HG03460 (cell line): ENCODE measurements around the gene ABCA4.

Source experiments
- ATAC-seq: cut with Tn5 transposase; IDR thresholded peaks from one replicate; pipeline ENCODE4 v1.9.1; 2021; ENCODE audit not compliant: unreplicated experiment

ABCA4 gene

DNA sequence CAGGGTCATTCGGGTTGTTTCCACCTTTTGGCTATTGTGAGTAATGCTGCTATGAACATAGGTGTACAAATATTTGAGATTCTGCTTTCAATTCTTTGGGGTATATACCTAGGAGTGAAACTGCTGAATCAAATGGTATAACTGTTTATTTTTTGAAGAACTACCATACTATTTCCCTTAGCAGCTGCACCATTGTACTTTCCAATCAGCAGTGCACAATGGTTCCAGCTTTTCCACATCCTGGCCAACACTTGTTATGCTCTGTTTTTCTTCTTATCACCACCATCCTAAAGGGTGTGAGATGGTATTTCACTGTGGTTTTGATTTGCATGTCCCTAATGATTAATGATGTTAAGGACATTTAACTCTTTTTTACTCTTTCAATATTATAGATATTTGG lies 3.6 kb upstream of the ABCA4 start:
- ATAC-seq = no peak

DNA sequence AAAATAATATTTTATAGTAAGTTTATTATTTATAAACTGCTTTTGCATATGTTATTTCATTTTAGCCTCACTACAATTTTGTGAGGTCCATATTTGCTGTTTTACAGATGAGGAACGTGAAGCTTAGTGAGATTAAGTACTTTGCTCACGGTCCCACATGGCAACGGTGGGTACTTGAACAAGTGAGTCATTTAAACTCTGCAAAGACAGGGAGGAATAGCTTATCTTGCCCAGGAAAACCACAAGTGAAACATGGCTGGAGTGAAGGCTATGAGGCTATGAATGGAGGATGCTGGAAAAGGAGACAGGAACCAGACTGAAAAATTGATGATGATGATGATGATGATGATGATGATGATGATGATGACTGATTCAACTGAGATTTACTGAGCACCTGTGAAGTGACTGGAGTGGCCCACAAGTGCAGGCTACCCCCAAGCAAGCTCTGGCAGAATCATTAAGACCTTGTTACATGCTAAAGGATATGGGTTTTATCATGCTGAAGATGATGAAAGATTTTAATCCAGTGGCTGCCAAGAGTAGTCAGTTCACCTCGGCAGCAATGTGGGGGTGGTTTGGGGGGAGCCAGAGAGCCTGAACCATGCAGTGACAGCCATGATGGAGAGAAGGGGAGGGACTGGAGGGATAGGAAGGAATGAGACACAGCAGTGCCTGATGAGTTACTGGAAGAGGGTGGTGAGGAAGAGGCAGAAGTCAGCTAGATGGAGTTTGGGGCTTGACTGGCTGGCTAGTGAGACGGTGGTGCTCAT lies 1.4 kb upstream of the ABCA4 start:
- ATAC-seq = no peak

DNA sequence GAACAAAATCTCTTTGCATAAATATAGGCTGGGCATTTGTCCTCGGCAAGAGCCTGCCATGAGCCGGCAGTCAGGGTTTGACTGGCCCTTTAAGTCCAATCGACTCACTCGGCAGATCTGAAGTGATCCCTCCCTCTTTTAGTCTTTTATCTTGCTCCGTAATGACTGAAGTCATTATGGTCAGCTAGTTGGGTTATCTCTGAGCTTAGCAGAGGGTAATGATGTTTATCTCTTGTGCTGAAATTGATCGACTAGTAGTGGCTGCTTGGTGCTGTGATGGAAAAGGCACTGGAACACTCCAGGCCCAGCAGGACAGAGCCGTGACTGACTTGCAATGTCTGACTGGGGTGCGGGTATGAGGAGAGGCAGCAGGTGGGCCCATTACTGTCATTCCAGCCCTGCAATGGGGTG lies 468 bp upstream of the ABCA4 start:
- no peak for ATAC-seq

DNA sequence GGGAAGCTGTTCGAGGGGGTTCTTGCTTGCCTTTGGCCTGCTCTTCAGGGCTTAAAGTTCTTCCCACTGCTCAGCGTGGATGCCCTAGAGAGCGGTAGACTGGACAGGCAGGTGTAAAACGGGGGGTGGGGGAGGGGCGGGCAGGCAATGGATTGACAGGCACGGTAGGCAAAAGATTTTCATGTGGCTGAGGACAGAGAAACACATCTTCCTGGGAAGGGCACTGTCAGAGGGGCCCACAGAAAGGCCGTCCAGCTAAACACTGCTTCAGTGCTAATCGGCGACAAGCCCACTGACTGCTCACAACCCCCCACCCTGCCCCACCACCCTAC lies 412 bp downstream of the ABCA4 start:
- ATAC-seq = no peak

DNA sequence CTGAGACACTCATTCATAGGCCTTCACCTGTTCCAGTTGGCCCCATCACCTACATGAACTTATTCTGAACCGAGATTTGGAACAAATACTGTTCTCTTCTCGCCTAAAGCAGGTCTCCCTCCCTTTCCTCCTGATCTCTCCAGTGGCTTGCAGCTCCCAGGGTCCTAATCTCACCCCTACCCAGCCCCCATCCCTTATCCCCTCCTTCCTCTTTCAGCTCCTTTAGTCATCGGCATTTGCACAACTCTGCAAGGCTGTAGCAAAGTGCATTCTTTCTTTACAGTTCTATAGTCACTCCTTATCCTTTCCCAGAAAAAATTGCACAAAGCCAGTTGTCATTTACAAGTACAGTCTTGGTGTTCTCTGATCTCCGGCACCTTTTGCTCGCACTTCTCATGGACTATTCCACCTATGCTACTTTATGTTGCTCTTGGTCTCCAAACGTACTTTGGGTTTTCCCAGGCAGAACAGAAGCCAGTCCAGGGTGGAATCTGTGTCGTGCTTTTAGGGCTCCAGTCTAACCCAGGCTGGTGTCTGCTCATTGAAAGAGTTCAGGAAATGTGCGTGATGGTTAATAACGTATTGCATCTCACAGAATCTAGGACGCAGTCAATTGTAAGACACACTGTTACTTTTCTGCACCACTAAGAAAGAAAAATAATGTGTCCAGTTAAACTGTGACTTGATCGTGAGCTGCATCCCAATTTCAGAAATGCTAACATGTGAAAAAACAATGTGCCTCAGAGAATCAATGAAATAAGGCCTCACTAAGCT lies 965 bp downstream of the ABCA4 start:
- ATAC-seq = no peak

DNA sequence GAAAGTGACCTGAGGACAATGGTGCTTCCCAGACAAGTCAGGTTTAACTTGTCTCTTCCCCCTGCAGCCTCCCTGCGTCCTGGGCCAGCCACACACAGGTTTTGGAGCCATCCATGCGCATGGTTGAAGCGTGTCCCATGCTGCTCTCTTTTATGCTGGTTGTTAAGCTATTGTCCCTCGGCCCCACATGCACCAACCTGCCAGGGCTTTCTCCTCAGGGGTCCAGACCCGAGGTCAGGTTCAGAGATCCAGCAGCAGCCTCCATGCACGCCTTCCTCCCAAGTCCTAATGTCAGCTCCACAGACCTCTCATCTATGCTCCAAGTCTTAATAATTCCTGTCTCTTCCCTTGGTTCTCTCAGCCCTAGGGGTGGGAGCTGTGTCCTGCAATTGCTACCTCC lies 1.6 kb downstream of the ABCA4 start:
- ATAC-seq = no peak

DNA sequence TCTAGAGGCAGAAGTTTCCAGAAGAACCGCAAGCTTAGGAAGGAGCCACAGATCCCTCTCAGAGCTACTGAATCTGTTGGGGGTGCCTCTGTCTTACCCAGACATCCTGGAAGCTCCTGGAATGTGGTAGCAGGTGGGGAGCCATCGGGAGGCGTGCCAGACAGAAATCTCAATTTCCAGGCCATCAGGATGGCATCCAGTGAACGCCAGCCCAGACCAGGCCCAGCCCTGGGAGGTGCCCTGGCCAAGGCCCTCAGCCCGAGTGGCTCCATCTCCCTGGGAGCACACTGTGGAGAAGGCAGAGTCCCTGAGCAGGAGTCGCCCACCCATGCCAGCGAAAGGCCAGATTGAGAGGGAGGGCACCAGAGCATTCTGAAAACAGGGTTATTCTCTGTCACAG lies 2.5 kb downstream of the ABCA4 start:
- no peak for ATAC-seq

DNA sequence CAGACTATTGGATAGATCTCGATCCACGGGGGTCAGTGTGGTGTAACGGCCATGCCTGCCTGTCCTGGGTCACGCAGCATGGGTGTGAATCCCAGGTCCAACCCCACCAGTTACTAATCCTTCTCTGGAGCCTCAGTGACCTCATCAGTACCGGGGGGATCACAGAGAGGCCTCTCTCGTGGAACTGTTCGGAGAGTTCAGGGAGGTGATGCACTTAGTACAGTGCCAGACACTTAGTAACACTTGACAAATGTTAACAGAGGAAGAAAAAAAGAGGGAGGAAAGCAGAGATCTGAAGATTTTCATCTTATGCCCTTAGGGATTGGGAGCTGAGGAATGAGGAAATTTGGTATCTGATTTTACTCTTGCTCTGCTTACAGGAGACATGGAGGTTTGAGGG lies 2.9 kb downstream of the ABCA4 start:
- no peak for ATAC-seq

DNA sequence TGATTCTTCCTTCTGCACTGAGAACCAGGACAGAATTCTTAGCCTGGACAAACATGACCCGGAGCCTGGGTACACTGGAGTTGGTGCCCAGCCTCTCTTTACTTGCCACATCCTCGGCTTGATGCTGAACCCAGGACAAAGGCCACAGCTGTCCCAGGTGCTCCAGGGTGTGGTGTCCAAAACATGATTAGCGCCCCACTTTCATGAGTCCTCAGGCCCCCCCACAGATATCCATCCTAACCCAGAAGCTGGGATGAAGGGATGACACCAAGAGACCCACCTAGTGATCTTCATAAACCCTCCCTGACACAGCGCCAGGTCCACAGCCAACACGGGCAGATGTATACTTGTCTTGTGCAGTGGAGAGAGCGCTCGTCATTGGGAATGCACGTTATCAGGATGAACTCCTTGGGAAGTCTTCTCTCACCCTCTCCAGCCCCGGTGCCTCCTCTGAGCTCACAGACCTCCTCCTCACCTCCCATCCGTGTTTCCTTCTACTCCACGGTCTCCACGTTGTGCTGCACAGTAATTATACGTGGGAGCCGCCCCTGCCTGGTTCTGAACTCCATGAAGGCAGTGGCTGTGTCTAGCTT lies 3.6 kb downstream of the ABCA4 start:
- ATAC-seq = no peak

DNA sequence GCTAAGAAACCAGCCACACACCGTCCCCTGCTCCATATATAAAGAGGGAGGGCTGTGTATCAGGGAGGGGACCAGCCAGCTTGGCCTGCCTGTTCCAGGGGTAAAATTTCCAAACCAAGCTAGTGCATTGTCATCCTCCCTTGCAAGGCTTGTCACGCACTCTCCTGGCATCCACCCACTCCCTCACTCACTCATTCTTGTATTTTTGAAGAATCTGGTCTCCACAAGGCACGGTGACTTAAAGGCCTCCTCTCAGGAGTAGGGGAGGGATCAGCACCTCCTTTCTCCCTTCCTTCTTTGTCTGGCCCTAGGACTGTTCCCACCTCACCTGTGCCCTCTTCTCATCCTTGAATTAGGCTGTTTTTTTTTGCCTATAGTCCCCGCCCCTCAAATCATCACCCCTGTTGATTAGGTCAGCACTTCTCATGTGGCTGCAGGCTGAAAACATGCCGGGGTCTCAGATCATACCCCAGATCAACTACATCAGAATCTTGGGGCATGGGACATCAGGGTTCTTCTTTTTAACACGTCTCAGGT lies 5.0 kb downstream of the ABCA4 start:
- no peak for ATAC-seq

DNA sequence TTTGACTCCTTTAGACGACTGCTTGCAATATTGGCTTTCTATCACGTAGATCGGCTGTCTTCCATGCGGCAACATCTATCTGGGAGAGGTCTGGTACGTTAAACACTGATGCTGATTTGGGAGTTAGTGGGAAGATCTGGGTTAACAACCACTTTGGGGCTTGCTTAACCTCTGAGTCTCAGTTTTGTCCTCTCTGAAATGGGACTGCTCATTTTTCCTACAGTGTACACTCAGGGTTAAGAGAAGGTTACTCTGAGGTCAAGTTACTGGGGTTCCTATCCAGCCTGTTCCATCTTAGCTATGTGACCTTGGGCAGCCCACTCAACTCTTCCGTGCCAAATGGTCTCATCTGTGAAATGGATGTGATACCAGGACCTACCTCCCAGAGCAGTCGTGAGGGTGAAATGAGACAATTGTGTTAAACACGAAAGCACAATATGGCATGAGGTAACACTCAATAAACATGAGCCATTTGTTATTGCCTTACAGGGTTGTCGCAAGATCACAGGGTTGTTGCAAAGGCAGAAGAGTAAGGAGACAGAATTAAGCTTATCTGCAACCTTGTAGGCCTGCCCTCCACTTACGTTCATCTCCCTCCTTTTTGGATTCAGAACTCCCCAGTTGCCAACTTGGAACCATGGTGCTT lies 5.6 kb downstream of the ABCA4 start:
- no peak for ATAC-seq

DNA sequence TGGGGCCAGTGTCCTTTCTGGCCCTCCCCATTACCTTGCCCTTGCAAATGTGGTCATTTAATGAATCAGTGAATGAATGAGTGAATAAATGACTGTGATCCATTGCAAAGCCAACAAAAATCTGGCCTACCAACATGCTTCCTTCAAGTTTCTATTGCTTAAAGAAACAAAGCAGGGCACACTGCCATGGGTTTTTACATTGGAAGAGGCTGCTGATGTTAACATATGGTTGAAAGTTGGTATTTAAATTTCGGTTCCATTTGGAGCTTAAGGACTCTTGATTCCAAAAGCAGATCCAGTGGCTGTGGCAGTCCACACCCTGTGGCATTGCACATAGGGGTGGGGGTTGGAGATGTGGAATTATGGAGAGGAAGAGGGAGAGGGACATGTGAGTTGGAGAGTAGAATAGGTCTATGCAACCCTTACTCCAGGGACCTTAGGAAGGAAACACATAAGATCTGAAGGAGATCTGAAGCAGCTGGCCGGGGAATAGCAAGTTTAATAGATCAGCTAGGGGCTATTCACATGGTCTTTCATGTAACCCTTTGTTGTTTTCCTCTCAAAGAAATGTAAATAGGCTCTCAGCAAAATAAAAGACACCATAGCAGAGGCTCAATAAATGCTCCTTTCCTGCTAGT lies 7.2 kb downstream of the ABCA4 start:
- no peak for ATAC-seq

DNA sequence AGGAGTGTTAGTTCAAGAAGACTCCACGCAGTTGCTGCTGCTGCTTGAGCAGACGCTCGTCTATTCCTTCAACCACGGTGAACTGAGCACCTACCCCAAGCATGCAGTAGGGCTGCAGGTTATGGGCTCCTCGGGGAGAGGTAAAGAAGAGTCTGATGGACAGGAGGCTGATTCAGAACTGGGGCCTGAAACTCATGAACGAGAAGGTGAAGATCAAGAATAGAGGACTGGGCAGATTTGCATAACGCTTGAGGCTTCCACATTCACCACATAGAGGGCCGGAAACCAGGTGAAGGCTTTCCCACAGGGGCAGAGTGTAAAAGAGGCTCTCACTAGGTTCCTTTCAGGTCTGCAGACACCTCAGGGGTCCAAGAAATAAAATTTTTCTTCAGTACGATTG lies 9.1 kb downstream of the ABCA4 start:
- ATAC-seq = no peak

DNA sequence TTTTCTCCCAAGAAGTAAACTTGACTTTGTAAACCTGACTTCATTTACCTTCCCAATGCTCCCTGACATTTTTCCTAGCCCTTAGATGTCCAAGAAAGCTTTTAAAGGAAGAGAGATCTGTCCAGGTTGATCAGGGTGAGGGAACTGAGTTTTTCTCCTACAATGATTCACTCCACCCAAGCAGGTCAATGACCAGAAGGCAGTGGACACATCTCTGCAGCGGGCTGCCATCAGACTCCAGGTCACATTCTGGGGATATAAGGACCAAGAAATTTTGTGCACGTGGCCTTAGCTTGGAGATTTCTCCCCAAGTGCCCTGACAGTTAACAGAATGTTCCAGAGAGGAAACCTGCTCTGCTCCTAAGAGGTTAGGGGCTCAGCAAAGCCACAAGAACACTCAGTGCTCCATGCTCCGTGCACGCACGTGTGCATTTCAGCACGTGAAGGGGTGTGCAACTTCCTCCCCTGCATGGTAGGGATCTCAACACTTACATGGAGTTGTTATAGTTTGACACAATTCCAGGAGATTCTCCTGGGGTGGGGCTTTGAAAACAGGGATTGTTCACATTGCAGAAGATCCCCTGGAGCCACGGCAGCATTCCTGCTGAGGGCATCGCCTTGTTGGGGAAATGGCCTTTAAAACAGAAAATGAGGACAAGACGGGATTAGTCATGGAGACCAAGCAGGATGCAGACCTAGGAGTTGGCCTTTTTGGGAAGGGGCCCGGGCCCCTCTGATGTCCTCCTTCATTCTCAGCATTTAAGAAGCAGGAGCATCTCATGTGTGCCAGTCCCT lies 9.8 kb downstream of the ABCA4 start:
- no peak for ATAC-seq

DNA sequence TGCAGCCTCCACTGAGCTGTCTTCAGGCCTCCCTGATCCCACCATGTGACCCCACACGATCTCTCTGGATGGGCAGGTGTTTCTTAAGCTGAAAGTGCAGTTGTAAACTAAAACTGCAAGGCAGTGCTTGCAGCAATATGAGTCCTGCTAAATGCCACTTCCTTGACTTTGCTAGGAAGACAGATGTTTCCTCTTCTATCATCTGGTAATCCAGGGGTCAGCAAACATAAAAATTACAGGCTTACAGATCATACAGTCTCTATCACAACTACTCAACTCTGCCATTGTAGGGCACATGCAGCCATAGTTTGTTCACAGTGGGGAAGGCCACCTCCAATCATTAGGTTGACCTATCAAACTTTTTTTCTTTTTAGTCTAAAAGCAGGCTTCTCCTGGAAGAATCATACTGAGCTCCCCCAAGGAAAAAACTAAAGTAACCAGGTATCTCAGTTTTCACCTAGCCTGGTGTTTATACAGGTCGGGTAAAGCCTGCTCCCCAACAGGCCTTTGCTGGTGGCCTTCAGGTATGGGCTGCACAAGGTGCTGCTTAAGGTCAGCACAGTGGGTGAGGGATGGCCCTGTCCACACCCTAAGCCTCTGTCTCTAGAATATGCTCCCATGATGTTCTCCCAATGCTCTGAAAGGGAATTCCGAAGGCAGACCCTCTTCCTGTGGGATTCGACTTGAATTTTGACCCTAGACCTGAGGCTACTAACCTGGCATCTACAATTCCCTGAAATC lies 10.8 kb downstream of the ABCA4 start:
- no peak for ATAC-seq

DNA sequence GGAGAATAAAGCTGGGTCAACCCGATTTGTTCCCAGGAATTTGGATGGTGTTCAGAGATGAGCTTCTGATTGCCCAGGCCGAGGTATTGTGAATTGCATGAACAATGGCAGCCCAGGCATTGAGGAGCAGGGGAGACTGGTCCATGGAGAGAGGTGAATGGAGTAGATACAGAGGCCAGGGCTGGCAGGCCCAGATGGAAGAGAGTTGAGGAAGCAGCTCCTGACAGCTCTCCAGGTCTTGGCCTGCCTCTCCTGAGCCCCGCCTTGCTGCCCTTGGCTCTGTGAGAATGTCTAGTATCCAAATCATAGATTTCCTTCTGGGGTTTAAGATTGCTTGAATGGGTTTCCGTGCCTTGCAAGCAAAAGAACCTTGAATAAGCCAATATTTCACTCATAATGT lies 11.5 kb downstream of the ABCA4 start:
- ATAC-seq = no peak

DNA sequence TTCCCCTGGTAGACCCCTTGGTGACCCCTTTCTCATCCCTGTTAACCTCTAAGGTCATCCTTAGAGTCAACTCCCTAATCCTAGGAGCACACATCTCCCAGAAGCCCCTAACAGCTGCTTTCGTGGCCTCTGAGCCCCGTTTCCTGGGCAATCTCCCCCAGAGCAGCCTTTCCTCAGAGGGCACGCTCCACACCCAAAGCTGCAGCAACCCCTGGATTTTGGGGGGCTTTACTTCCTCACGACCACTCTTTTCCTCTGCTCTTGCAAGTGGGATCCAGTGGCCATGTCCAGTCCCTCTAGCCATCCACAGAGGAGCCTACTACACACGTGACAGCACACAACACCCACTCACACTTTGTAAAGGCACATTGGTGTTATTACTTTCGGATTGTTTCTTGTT lies 13.8 kb downstream of the ABCA4 start:
- no peak for ATAC-seq

DNA sequence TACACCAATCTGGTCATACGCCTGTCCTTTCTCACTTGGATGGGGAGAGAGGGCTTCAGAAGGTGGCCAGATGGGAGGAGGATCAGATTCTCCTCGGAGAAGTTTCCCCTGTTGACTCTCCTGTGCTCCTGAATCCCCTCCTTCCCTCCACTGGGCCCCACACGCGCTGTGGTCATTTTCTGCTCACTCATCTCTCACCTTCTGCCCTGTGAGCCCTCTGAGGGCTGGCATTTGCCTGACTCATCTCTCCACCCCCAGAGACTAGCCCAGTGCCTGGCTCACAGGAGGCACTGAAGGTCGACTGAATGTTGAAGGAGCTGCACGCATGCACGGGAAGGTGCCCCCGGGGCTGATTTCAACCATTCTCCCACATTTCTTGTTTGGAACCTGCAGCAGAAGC lies 14.2 kb downstream of the ABCA4 start:
- ATAC-seq = no peak

DNA sequence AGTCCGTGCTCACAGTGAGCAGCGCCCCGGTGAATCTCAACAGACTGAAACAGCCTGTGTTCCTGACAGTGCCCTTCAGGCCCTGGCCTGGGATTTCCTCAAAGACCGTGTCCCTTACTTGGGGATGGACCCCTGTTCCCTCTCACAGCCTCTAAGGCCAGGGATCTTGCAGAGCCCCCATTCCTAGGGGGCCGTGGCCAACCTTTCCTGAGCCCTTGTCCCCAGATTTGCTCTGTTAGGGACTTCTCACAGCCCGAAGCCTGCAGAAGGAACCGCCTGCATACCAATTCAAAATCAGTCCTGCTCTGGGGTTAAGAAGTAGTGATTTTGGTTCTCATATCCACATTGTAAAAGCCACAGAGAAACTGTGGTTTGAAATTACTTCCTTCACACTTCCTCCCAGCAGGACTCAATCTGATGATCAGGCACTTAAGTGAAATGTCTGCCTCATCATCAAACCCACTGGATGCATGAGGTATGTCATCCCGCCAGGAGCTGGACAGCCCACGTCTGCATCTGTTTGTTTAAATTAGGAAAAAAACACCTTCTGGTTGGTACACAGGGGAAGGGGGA lies 14.9 kb downstream of the ABCA4 start:
- ATAC-seq = no peak
